NCI-H128 (cell line): ENCODE data around the gene CKLF.
"Not testable (repeated sequence)": the region's sequence is repeated elsewhere in the genome, so short reads cannot be mapped to it uniquely, and the experiment has no call there.

Source experiments
- DNase-seq: peaks from one replicate; lab custom pipeline; 2025; ENCODE audit not compliant: unreplicated experiment; lab: John Stamatoyannopoulos, UW

CKLF gene

GRCh38 chr16:66552286-66553177, at the start of gene CKLF:
Gene CKLF, plus strand, starts transcription at chr16:66552576. Its CDS starts 140 bp downstream, at chr16:66552716.
- peak; percentile 66 for DNase-seq

GRCh38 chr16:66503030-66503429, 49.3 kb upstream of the CKLF start:
- no peak for DNase-seq

- DNase-seq, result no peak
Measured at GRCh38 chr16:66503612-66504011, 48.8 kb upstream of the CKLF start.

GRCh38 chr16:66507731-66508239, 44.6 kb upstream of the CKLF start:
- no peak for DNase-seq

- DNase-seq, result no peak
Measured at GRCh38 chr16:66508248-66508913, 44.0 kb upstream of the CKLF start.

GRCh38 chr16:66508914-66509496, 43.4 kb upstream of the CKLF start:
- DNase-seq, result no peak

- no peak for DNase-seq
Measured at GRCh38 chr16:66509576-66509975, 42.8 kb upstream of the CKLF start.

- DNase-seq, result no peak
Measured at GRCh38 chr16:66510298-66510697, 42.1 kb upstream of the CKLF start.

- no peak for DNase-seq
Measured at GRCh38 chr16:66510711-66511601, 41.4 kb upstream of the CKLF start.

- no peak for DNase-seq
Measured at GRCh38 chr16:66511602-66512271, 40.6 kb upstream of the CKLF start.

GRCh38 chr16:66512272-66513110, 39.9 kb upstream of the CKLF start:
- no peak for DNase-seq

- DNase-seq, result no peak
Measured at GRCh38 chr16:66513111-66513723, 39.2 kb upstream of the CKLF start.

GRCh38 chr16:66514391-66514790, 38.0 kb upstream of the CKLF start:
- not testable (repeated sequence) for DNase-seq

GRCh38 chr16:66514980-66515595, 37.3 kb upstream of the CKLF start:
- DNase-seq, result not testable (repeated sequence)

GRCh38 chr16:66515596-66516508, 36.5 kb upstream of the CKLF start:
- no peak for DNase-seq

GRCh38 chr16:66516509-66516807, 35.9 kb upstream of the CKLF start:
- DNase-seq, result no peak

GRCh38 chr16:66516808-66517585, 35.4 kb upstream of the CKLF start:
- DNase-seq, result no peak
